ENCODE data around the gene LAGE3. TPM values are rescaled to one million over a fixed set of nuclear protein-coding genes. Genes with fewer than 3 reads are reported as not detected.

The LAGE3 gene
- total and polyA plus RNA-seq, 2 of the 8 experiments (the other 6 are each of a cell fraction or from before 2014, with no cell fraction given) = 44.5 to 102 TPM

DNA sequence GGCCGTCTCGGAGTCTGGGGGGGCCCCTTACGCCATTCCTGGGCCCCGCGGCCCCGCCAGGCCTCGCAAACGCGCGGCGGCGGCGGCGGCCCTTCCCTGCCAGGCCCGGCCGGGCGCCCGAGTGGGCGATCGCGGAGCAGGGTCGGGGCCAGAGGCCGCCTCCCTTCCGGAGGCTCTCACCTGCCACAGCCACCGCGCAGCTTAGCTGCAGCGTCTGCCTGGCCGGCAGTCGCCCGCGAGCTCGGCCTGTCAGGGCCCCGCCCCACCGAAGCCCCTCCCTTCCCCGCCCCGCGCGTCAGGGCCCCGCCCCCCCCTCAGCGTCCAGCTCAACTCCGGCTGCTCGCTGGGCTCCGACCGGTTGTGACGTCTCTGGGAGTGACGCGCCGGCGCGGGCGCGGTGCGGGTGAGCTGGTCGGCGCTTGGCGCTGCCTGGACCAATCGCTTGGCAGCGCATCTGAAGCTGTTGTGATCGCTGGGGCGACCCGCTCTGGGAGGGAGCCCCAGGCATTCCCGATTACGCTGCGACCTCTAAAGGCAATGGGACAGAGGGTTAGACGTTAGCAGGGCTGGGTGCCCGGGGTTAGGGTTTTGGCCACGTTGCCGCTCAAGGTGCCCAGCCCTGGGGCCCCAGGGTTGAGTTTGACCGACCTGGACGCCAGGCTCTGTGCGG lies 11.5 kb upstream of the LAGE3 start, which contains the start of gene SLC10A3:
SLC10A3 (minus strand) TSS at position 216 of the 670 bp plus-strand sequence. CDS start 1,689 bp downstream, outside the sequence.
- H2BK20ac ChIP-seq (ENCODE audit: low read length) = no peak within 1 kb of the TSS
- no peak within 1 kb of the TSS for H3K23ac ChIP-seq (ENCODE audit: insufficient read length)
- peak within 1 kb of the TSS; percentile 40 to 66 (median 49) for H3K4me3 ChIP-seq (ENCODE audit: extremely low read depth in 1 of 4, insufficient read depth in 2 of 4, low read depth in 3 of 4, low read length in 4 of 4)
- no peaks in the 10 kb centered on the region for H3K79me2 ChIP-seq (ENCODE audit: control insufficient read depth in 1 of 2, insufficient read depth in 2 of 2, low read length in 2 of 2)
- H2BK120ac ChIP-seq (replicated peaks; ENCODE audit: low read depth, low read length) = no peak within 1 kb of the TSS
- H4K5ac ChIP-seq (ENCODE audit: insufficient read length, low read depth, low read length) = no peak within 1 kb of the TSS
- no peak within 1 kb of the TSS for H3K18ac ChIP-seq (ENCODE audit: extremely low read depth, low read length)
- H3K23me2 ChIP-seq (ENCODE audit: low read depth, low read length) = no peaks in the 10 kb centered on the region; the same call in 1 of the 2 replicates
- no peak within 1 kb of the TSS; the same call in 1 of the 2 replicates for H2BK5ac ChIP-seq (ENCODE audit: low read depth, low read length)
- no peak within 1 kb of the TSS for H4K91ac ChIP-seq (replicated peaks; ENCODE audit: insufficient read length, low read length)
- no peak within 1 kb of the TSS for H2BK12ac ChIP-seq (ENCODE audit: low read depth, low read length)
- H3K56ac ChIP-seq (replicated peaks; ENCODE audit: insufficient read length, low read depth, low read length) = peak within 1 kb of the TSS; percentile 30
- 0 out of 2 replicates have a peak within 1 kb of the TSS, but pooled peaks have one; percentile 70 for H2AFZ ChIP-seq (ENCODE audit: low read length)
- peaks cover 0 to 9% (median 3%) of the 10 kb centered on the region in 4 experiments; a peak in 4 of 7 replicates for H3K4me1 ChIP-seq (replicated peaks in 1 of 4; ENCODE audit: control insufficient read depth in 3 of 4, insufficient read depth in 4 of 4, low read length in 3 of 4)
- H4K8ac ChIP-seq (ENCODE audit: extremely low read depth, insufficient read depth, low read length) = no peak within 1 kb of the TSS; the same call in 1 of the 2 replicates
- peaks cover 0 to 1% of the 10 kb centered on the region in 2 experiments for H4K20me1 ChIP-seq (replicated peaks in 1 of 2; ENCODE audit: control insufficient read depth in 1 of 2, insufficient read depth in 2 of 2, low read length in 2 of 2)
- DNase-seq (ENCODE audit: low read depth in 1 of 2, low spot score in 2 of 2) = peak; percentile 78 to 85
- H3K27me3 ChIP-seq (replicated peaks in 1 of 4; ENCODE audit: control insufficient read depth in 3 of 4, extremely low read depth in 1 of 4, insufficient read depth in 3 of 4, low read length in 3 of 4) = no peaks in the 10 kb centered on the region; a peak in 1 of 7 replicates
- POLR2A ChIA-PET (ENCODE audit: partially characterized antibody) = interaction anchor here (0.6 to 1.6 kb wide), 10 partner anchors 9 to 460 kb away, joined by 3 to 7 read pairs (median 4); partner anchors contain the start of genes DNASE1L1 and IKBKG
- H3K79me1 ChIP-seq (ENCODE audit: low read depth, low read length) = no peaks in the 10 kb centered on the region
- H3K4me2 ChIP-seq (ENCODE audit: insufficient read depth in 1 of 2, low read depth in 2 of 2, low read length in 2 of 2) = peak within 1 kb of the TSS; percentile 69 to 72
- no peak within 1 kb of the TSS for H2AK5ac ChIP-seq (ENCODE audit: low read depth, low read length)
- H2BK15ac ChIP-seq (ENCODE audit: low read length) = no peak within 1 kb of the TSS
- peak within 1 kb of the TSS in 3 of 4 experiments; percentile 35 to 50 (median 48); a peak in 5 of 7 replicates for H3K9ac ChIP-seq (replicated peaks in 1 of 4; ENCODE audit: extremely low read depth in 1 of 4, low read depth in 3 of 4, low read length in 3 of 4)
- 0% methylated on average over 9 of the region's 71 CpGs; no CpG with 5 or more reads in 1 of the 2 experiments for WGBS, 2 experiments (ENCODE audit: extremely low coverage in 1 of 2, insufficient coverage in 1 of 2, insufficient read length in 1 of 2, insufficient replicate concordance in 2 of 2, low coverage in 1 of 2, low lambda C conversion rate in 2 of 2, missing lambda C conversion rate in 1 of 2)
- H3K9me3 ChIP-seq (ENCODE audit: insufficient read depth in 2 of 2, low read depth in 1 of 2, low read length in 1 of 2) = no peaks in the 10 kb centered on the region
- peak; percentile 71 for FAIRE-seq
- peak within 1 kb of the TSS; percentile 42; the same call in 1 of the 2 replicates for H3K27ac ChIP-seq (ENCODE audit: low read depth, low read length)
- H3K36me3 ChIP-seq (ENCODE audit: control insufficient read depth in 2 of 4, insufficient read depth in 4 of 4, low read length in 3 of 4) = no peaks in the 10 kb centered on the region; a peak in 1 of 8 replicates
- CTCF ChIA-PET (ENCODE audit: partially characterized antibody) = interaction anchor here (1.4 to 2.7 kb wide), 5 partner anchors 15 to 117 kb away, joined by 3 to 14 read pairs (median 4); no protein-coding TSS in a partner anchor
- no peak within 1 kb of the TSS for H3K14ac ChIP-seq (ENCODE audit: insufficient read length)
- H3K4ac ChIP-seq (replicated peaks; ENCODE audit: insufficient read length, low read depth, low read length) = no peak within 1 kb of the TSS
- TF ChIP-seq, protein P1, sequence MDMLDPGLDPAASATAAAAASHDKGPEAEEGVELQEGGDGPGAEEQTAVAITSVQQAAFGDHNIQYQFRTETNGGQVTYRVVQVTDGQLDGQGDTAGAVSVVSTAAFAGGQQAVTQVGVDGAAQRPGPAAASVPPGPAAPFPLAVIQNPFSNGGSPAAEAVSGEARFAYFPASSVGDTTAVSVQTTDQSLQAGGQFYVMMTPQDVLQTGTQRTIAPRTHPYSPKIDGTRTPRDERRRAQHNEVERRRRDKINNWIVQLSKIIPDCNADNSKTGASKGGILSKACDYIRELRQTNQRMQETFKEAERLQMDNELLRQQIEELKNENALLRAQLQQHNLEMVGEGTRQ (IDR thresholded peaks at IDR 0.05; ENCODE audit: low read length) = no peak
- TF ChIP-seq GABPA (IDR thresholded peaks at IDR 0.05; ENCODE audit: borderline replicate concordance, insufficient read depth, low read length) = no peak
- TF ChIP-seq KDM1A (IDR thresholded peaks at IDR 0.05; ENCODE audit: borderline replicate concordance, low read length) = no peak
- no peak for TF ChIP-seq POU5F1 (IDR thresholded peaks at IDR 0.05; ENCODE audit: low read depth, low read length)
- TF ChIP-seq TBP (IDR thresholded peaks at IDR 0.05; ENCODE audit: low read depth, low read length) = peak; percentile 58
- TF ChIP-seq RNF2 (IDR thresholded peaks at IDR 0.05; ENCODE audit: borderline replicate concordance, low read depth, low read length, missing control alignments, poor library complexity, severe bottlenecking) = no peak
- TF ChIP-seq, protein P2, sequence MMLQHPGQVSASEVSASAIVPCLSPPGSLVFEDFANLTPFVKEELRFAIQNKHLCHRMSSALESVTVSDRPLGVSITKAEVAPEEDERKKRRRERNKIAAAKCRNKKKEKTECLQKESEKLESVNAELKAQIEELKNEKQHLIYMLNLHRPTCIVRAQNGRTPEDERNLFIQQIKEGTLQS (IDR thresholded peaks at IDR 0.05; ENCODE audit: insufficient read depth, low read depth, low read length) = no peak
- no peak for TF ChIP-seq SIX5 (IDR thresholded peaks at IDR 0.05; ENCODE audit: low read depth, low read length)
- no peak for TF ChIP-seq NRF1 (IDR thresholded peaks at IDR 0.05; ENCODE audit: low read depth, low read length)
